T-helper 1 cell treated with Interleukin-12 subunit alpha and Interleukin-12 subunit beta and Interleukin-4 antibody, amounts not matched to agents 30 μg/mL and 1 μg/mL, for 36 hours (primary cell): ENCODE data around the gene APBB2.
"Not testable (repeated sequence)": the region's sequence is repeated elsewhere in the genome, so short reads cannot be mapped to it uniquely, and the experiment has no call there.

Source experiments
- H3K27ac Mint-ChIP-seq: one replicate; pipeline ENCODE4 v1.8.0; 2021; ENCODE audit warnings: mild to moderate bottlenecking, mixed read lengths
- H3K27me3 Mint-ChIP-seq: one replicate; pipeline ENCODE4 v1.8.0; 2021; ENCODE audit warnings: low read depth, mixed read lengths
- H3K36me3 Mint-ChIP-seq: one replicate; pipeline ENCODE4 v1.8.0; 2021; ENCODE audit warnings: low read depth, mixed read lengths
- H3K4me1 Mint-ChIP-seq: one replicate; pipeline ENCODE4 v1.8.0; 2021; ENCODE audit warnings: low read depth, mixed read lengths
- H3K4me3 Mint-ChIP-seq: one replicate; pipeline ENCODE4 v1.8.0; 2021; ENCODE audit warnings: mild to moderate bottlenecking, moderate library complexity, mixed read lengths
- H3K9me3 Mint-ChIP-seq: one replicate; pipeline ENCODE4 v1.8.0; 2021; ENCODE audit warnings: mixed read lengths

APBB2 gene

GRCh38 chr4:41060352-41061334 is 153.7 kb downstream of the APBB2 start:
- H3K4me3 Mint-ChIP-seq: no peak overlapping the region
- no peaks in the 10 kb centered on the region for H3K27me3 Mint-ChIP-seq
- H3K9me3 Mint-ChIP-seq: peaks cover 4% of the 10 kb centered on the region
- no peak overlapping the region for H3K27ac Mint-ChIP-seq
- no peaks in the 10 kb centered on the region for H3K36me3 Mint-ChIP-seq
- H3K4me1 Mint-ChIP-seq: no peaks in the 10 kb centered on the region

GRCh38 chr4:41059411-41059810 is 154.9 kb downstream of the APBB2 start:
- not testable (repeated sequence) for H3K27ac Mint-ChIP-seq, H3K4me3 Mint-ChIP-seq, H3K27me3 Mint-ChIP-seq, H3K4me1 Mint-ChIP-seq, H3K36me3 Mint-ChIP-seq, H3K9me3 Mint-ChIP-seq

- Mint-ChIP-seq H3K4me3 (no peak overlapping the region), H3K4me1 (no peaks in the 10 kb centered on the region), H3K27ac (no peak overlapping the region), H3K36me3 (no peaks in the 10 kb centered on the region), H3K9me3 (peaks cover 4% of the 10 kb centered on the region), H3K27me3 (no peaks in the 10 kb centered on the region)
Measured at GRCh38 chr4:41058426-41058825, 155.9 kb downstream of the APBB2 start.

GRCh38 chr4:41057467-41057866 is 156.9 kb downstream of the APBB2 start:
- Mint-ChIP-seq H3K27ac (no peak overlapping the region), H3K4me3 (no peak overlapping the region), H3K4me1 (no peaks in the 10 kb centered on the region), H3K36me3 (no peaks in the 10 kb centered on the region), H3K9me3 (peaks cover 4% of the 10 kb centered on the region), H3K27me3 (no peaks in the 10 kb centered on the region)

- Mint-ChIP-seq H3K4me1 (no peaks in the 10 kb centered on the region), H3K9me3 (no peaks in the 10 kb centered on the region), H3K27me3 (no peaks in the 10 kb centered on the region), H3K4me3 (no peak overlapping the region), H3K36me3 (no peaks in the 10 kb centered on the region), H3K27ac (no peak overlapping the region)
Measured at GRCh38 chr4:41052287-41052686, 162.1 kb downstream of the APBB2 start.

- Mint-ChIP-seq H3K9me3 (no peaks in the 10 kb centered on the region), H3K4me3 (no peak overlapping the region), H3K27me3 (no peaks in the 10 kb centered on the region), H3K27ac (no peak overlapping the region), H3K4me1 (no peaks in the 10 kb centered on the region), H3K36me3 (no peaks in the 10 kb centered on the region)
Measured at GRCh38 chr4:41050880-41051775, 163.2 kb downstream of the APBB2 start.

- Mint-ChIP-seq H3K4me1 (no peaks in the 10 kb centered on the region), H3K36me3 (no peaks in the 10 kb centered on the region), H3K9me3 (peaks cover 6% of the 10 kb centered on the region), H3K4me3 (no peak overlapping the region), H3K27ac (no peak overlapping the region), H3K27me3 (no peaks in the 10 kb centered on the region)
Measured at GRCh38 chr4:41050116-41050515, 164.2 kb downstream of the APBB2 start.

- H3K27ac Mint-ChIP-seq, H3K9me3 Mint-ChIP-seq, H3K4me3 Mint-ChIP-seq, H3K36me3 Mint-ChIP-seq, H3K27me3 Mint-ChIP-seq, H3K4me1 Mint-ChIP-seq: not testable (repeated sequence)
Measured at GRCh38 chr4:41049176-41049575, 165.2 kb downstream of the APBB2 start.

GRCh38 chr4:41044791-41045190 is 169.6 kb downstream of the APBB2 start:
- Mint-ChIP-seq H3K4me1 (no peaks in the 10 kb centered on the region), H3K27me3 (peaks cover 4% of the 10 kb centered on the region), H3K4me3 (no peak overlapping the region), H3K36me3 (no peaks in the 10 kb centered on the region), H3K9me3 (peaks cover 9% of the 10 kb centered on the region), H3K27ac (no peak overlapping the region)

- peaks cover 6% of the 10 kb centered on the region for H3K27me3 Mint-ChIP-seq
Measured at GRCh38 chr4:41044165-41044564, 170.2 kb downstream of the APBB2 start.

GRCh38 chr4:41043465-41043864 is 170.9 kb downstream of the APBB2 start:
- Mint-ChIP-seq H3K27me3 (peaks cover 7% of the 10 kb centered on the region), H3K36me3 (no peaks in the 10 kb centered on the region), H3K4me1 (no peaks in the 10 kb centered on the region), H3K4me3 (no peak overlapping the region), H3K27ac (no peak overlapping the region), H3K9me3 (peaks cover 9% of the 10 kb centered on the region)

More at GRCh38 chr4:41044165-41044564, 170.2 kb downstream of the APBB2 start:
- H3K27ac Mint-ChIP-seq: no peak overlapping the region
- H3K4me3 Mint-ChIP-seq: no peak overlapping the region
- peaks cover 9% of the 10 kb centered on the region for H3K9me3 Mint-ChIP-seq
- no peaks in the 10 kb centered on the region for H3K36me3 Mint-ChIP-seq
- H3K4me1 Mint-ChIP-seq: no peaks in the 10 kb centered on the region

- H3K36me3 Mint-ChIP-seq: no peaks in the 10 kb centered on the region
- H3K4me1 Mint-ChIP-seq: no peaks in the 10 kb centered on the region
- peaks cover 7% of the 10 kb centered on the region for H3K27me3 Mint-ChIP-seq
- peaks cover 9% of the 10 kb centered on the region for H3K9me3 Mint-ChIP-seq
- H3K4me3 Mint-ChIP-seq: no peak overlapping the region
- H3K27ac Mint-ChIP-seq: no peak overlapping the region
Measured at GRCh38 chr4:41041551-41041950, 172.8 kb downstream of the APBB2 start.

GRCh38 chr4:41039317-41039716 is 175.0 kb downstream of the APBB2 start:
- peaks cover 7% of the 10 kb centered on the region for H3K27me3 Mint-ChIP-seq
- H3K4me3 Mint-ChIP-seq: no peak overlapping the region
- no peaks in the 10 kb centered on the region for H3K36me3 Mint-ChIP-seq
- no peak overlapping the region for H3K27ac Mint-ChIP-seq
- peaks cover under 1% of the 10 kb centered on the region for H3K9me3 Mint-ChIP-seq
- no peaks in the 10 kb centered on the region for H3K4me1 Mint-ChIP-seq

GRCh38 chr4:41038304-41038703 is 176.0 kb downstream of the APBB2 start:
- Mint-ChIP-seq H3K4me3 (no peak overlapping the region), H3K36me3 (no peaks in the 10 kb centered on the region), H3K4me1 (no peaks in the 10 kb centered on the region), H3K27me3 (peaks cover 4% of the 10 kb centered on the region), H3K9me3 (no peaks in the 10 kb centered on the region), H3K27ac (no peak overlapping the region)

- Mint-ChIP-seq H3K4me3 (no peak overlapping the region), H3K36me3 (peaks cover 4% of the 10 kb centered on the region), H3K27ac (no peak overlapping the region), H3K4me1 (no peaks in the 10 kb centered on the region), H3K27me3 (no peaks in the 10 kb centered on the region), H3K9me3 (peaks cover 27% of the 10 kb centered on the region)
Measured at GRCh38 chr4:41029098-41029497, 185.2 kb downstream of the APBB2 start.
